GM13976 (cell line): Measurements from ENCODE around the gene USP6.

Source experiments
- DNase-seq: peaks from one replicate; pipeline ENCODE4 v3.0.0; 2012; ENCODE audit warnings: low spot score
- in situ Hi-C: fragments of 300-500 bp; cut with MboI; formaldehyde crosslinking; loops from one replicate; pipeline ENCODE4 v1.12.0; 2022; ENCODE audit warnings: low sequenced_read_pairs, mixed read lengths, inconsistent platforms; ENCODE audit not compliant: unreplicated experiment
- TF ChIP-seq, protein P1 (sequence below): IDR thresholded peaks from 2 replicates; pipeline ENCODE4 v1.5.1; 2012; ENCODE audit warnings: borderline replicate concordance, mild to moderate bottlenecking; ENCODE audit not compliant: insufficient read depth; ENCODE audit errors: extremely low read depth, missing control alignments, control extremely low read depth

The USP6 gene

DNA sequence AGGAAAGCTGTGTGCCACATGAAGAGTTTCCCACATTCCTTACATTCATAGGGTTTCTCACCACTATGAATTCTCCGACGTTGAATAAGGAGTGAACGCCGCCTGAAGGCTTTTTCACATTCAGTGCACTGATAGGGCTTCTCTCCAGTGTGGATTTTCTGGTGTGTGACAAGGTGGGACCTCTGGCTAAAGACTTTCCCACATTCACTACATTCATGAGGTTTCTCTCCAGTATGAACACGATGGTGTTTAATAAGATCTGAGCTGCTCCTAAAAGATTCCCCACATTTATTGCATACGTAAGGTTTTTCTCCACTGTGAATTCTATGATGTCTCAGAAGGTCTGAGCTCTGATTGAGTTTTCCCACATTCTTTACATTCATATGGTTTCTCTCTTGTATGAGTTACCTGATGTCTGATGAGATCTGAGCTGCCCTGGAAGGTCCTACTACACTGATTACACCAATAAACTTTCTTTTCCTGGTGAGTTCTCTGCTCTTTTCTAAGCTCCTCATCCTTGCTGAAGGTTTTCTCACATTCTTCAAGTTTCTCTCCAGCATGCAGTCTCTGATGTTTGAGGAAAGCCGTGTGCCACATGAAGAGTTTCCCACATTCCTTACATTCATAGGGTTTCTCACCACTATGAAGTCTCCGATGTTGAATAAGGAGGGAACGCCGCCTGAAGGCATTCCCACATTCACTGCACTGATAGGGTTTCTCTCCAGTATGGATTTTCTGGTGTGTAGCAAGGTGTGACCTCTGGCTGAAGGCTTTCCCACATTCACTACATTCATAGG lies 65.9 kb downstream of the USP6 start:
- in situ Hi-C loops, result no loop called here
- DNase-seq, result no peak
- TF ChIP-seq, protein P1, sequence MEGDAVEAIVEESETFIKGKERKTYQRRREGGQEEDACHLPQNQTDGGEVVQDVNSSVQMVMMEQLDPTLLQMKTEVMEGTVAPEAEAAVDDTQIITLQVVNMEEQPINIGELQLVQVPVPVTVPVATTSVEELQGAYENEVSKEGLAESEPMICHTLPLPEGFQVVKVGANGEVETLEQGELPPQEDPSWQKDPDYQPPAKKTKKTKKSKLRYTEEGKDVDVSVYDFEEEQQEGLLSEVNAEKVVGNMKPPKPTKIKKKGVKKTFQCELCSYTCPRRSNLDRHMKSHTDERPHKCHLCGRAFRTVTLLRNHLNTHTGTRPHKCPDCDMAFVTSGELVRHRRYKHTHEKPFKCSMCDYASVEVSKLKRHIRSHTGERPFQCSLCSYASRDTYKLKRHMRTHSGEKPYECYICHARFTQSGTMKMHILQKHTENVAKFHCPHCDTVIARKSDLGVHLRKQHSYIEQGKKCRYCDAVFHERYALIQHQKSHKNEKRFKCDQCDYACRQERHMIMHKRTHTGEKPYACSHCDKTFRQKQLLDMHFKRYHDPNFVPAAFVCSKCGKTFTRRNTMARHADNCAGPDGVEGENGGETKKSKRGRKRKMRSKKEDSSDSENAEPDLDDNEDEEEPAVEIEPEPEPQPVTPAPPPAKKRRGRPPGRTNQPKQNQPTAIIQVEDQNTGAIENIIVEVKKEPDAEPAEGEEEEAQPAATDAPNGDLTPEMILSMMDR, result no peak

DNA sequence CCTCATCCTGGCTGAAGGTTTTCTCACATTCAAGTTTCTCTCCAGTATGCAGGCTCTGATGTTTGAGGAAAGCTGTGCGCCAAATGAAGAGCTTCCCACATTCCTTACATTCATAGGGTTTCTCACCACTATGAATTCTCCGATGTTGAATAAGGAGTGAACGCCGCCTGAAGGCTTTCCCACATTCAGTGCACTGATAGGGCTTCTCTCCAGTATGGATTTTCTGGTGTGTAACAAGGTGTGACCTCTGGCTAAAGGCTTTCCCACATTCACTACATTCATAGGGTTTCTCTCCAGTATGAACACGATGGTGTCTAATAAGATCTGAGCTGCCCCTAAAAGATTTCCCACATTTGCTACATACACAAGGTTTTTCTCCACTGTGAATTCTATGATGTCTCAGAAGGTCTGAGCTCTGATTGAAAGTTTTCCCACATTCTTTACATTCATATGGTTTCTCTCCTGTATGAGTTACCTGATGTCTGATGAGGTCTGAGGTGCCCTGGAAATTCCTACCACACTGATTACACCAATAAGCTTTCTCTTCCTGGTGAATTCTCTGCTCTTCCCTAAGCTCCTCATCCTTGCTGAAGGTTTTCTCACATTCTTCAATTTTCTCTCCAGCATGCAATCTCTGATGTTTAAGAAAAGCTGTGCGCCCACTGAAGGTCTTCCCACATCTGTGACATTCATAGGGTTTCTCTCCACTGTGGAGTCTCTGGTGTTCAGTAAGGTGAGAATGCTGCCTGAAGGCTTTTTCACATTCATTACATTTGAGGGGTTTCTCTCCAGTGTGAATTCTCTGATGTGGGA lies 67.0 kb downstream of the USP6 start:
- TF ChIP-seq, protein P1, result no peak
- DNase-seq, result no peak
- in situ Hi-C loops, result no loop called here

DNA sequence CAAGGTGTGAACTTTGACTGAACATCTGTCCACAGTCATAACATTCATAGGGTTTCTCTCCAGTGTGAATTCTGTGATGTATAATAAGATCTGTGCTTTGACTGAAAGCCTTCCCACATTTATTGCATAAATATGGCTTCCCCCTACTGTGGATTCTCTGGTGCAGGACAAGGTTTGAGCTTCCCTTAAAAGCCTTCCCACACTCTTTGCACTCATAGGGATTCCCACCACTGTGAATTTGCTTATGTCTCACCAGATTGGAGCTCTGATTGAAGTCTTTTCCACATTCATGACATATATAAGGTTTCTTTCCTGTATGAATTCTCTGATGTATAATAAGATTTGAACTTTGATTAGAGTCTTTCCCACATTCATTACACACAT lies 67.6 kb downstream of the USP6 start:
- TF ChIP-seq, protein P1, result no peak
- in situ Hi-C loops, result no loop called here
- no peak for DNase-seq

DNA sequence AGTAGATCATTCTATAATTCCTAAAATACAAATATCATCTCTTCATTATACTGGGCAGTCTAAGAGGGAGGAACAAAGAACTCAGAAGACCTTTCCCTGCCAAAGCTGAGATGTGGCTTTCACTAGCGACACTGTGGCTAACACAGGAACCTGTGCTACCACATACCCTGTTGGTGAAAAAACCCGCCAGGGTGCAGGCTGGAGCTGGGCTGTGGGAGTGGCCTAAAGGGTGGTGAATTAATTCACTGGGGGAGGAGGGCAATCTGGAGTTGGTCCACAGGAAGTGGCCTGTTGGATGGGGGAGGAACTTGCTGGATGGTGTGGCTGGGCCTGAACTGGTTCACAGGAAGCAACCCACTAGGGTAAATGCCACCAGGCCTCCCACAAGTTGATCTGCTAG lies 68.5 kb downstream of the USP6 start:
- no peak for DNase-seq
- in situ Hi-C loops, result no loop called here
- TF ChIP-seq, protein P1, result no peak

DNA sequence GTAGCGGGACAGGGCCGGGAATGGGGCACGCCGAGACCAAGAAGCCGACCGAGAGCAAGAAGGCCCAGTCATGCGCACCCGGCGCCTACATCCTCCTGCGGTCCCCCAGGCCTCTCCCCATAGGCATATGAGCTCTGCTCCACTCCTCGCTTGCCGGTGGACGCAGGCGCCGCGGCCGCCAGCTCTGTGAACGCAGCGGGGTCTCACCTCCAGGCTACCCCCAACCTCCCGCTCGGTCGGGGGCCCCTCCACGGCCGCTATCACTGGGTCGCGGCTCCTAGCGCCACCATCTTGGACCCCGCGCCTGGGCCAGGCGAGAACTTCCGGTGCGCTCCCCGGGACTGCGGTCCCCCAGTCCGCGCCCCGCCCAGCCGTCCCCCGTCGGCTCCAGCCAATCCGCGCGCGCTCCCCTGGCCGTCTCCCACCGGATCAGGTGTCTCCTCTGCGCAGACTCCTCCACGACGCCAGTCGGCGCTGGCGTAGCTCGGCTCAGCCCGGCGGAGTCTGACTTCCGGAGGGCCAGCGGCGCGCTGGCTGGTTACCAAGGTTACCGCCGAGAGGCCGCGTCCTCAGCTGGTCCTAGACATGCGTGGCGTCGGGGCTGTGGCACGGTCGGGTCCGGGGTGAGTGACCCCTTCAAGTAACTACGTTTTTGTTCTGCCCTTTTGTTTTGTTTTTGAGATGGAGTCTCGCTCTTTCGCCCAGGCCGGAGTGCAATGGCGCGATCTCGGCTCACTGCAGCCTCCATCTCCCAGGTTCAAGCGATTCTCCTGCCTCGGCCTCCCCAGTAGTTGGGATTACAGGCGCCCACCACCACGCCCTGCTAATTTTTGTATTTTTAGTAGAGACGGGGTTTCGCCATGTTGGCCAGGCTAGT lies 75.9 kb downstream of the USP6 start, which contains the start of gene ZNF594:
Gene ZNF594 (minus strand): TSS at position 328 of the 877 bp plus-strand sequence. CDS start 7,612 bp downstream, outside the sequence.
- TF ChIP-seq, protein P1, result peak; percentile 91
- DNase-seq, result peak; percentile 99
- in situ Hi-C loops, result no loop called here

DNA sequence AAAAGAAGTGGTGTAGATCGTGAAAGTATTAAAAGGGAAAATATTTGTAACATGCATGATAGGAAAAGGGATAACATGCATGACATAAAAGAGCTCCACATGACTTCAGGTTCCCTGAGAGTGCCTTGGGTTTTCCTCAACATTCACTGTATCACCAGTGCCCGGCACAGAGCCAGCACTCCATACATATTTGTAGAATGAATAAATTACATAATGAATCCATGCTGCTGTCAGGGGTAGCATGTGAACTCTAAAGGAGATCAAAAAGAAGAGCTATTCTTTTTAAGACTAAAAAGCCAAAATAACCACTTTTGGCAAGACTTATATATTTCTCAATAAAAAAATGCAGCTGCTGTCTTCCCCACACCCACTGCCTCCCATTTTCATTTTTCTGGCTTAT lies 78.5 kb downstream of the USP6 start:
- TF ChIP-seq, protein P1, result no peak
- in situ Hi-C loops, result no loop called here
- no peak for DNase-seq
